ENCODE data around the gene PDE4D. TPM values are rescaled to one million over a fixed set of nuclear protein-coding genes. Genes with fewer than 3 reads are reported as not detected.

The PDE4D gene
- total RNA-seq, 1 experiment from 2014 or later: 2.4 TPM

- ATAC-seq (no peak), DNase-seq (ENCODE audit: low read depth, low spot score) (no peak)
- Histone ChIP-seq H3K9me3 (ENCODE audit: control insufficient read depth, insufficient read depth, low read depth, low read length) (no peaks in the 10 kb centered on the region), H3K36me3 (ENCODE audit: control insufficient read depth, insufficient read depth, low read length) (no peaks in the 10 kb centered on the region), H3K27me3 (ENCODE audit: control insufficient read depth, insufficient read depth, low read length) (no peaks in the 10 kb centered on the region), H3K4me1 (ENCODE audit: control insufficient read depth, insufficient read depth, low read length) (no peaks in the 10 kb centered on the region), H3K27ac (ENCODE audit: low read length) (no peak overlapping the region), H3K4me3 (ENCODE audit: low read depth in 2 of 2, low read length in 2 of 2) (no peak overlapping the region)
- BruUV-seq (replicated peaks): no TSS peak
- intact Hi-C loops (cut with micrococcal nuclease; ENCODE audit: unreplicated experiment): no loop called here
- TF ChIP-seq TCF7L2 (IDR thresholded peaks at IDR 0.05; ENCODE audit: low read depth, low read length): no peak
- TF ChIP-seq POLR2AphosphoS5 (IDR thresholded peaks at IDR 0.05; ENCODE audit: low read depth, low read length): no peak
- TF ChIP-seq CTCF (IDR thresholded peaks at IDR 0.05): no peak
- no peak for TF ChIP-seq SIN3A (IDR thresholded peaks at IDR 0.05; ENCODE audit: borderline replicate concordance, insufficient read depth, low read depth, low read length)
- no peak for TF ChIP-seq REST (IDR thresholded peaks at IDR 0.05; ENCODE audit: insufficient read depth in 1 of 2, low read depth in 2 of 2, low read length in 1 of 2)
- in situ Hi-C loops (cut with HindIII; ENCODE audit: low pct_unique_long_range_greater_than_20kb, low sequenced_read_pairs): no loop called here
- CTCF ChIA-PET: no interaction called here
- POLR2A ChIA-PET: no interaction called here
These were observed 231.4 kb downstream of the PDE4D start for GRCh38 chr5:59661954-59662615.

GRCh38 chr5:59661311-59661710 is 232.2 kb downstream of the PDE4D start:
- Histone ChIP-seq H3K27ac (ENCODE audit: low read length) (no peak overlapping the region), H3K9me3 (ENCODE audit: control insufficient read depth, insufficient read depth, low read depth, low read length) (no peaks in the 10 kb centered on the region), H3K27me3 (ENCODE audit: control insufficient read depth, insufficient read depth, low read length) (no peaks in the 10 kb centered on the region), H3K36me3 (ENCODE audit: control insufficient read depth, insufficient read depth, low read length) (no peaks in the 10 kb centered on the region), H3K4me3 (ENCODE audit: low read depth in 2 of 2, low read length in 2 of 2) (no peak overlapping the region), H3K4me1 (ENCODE audit: control insufficient read depth, insufficient read depth, low read length) (no peaks in the 10 kb centered on the region)
- ChIA-PET CTCF (interaction anchor here (1.0 kb wide), 1 partner anchor 155 kb away, joined by 4 read pairs; no protein-coding TSS in a partner anchor), POLR2A (no interaction called here)
- in situ Hi-C loops (cut with HindIII; ENCODE audit: low pct_unique_long_range_greater_than_20kb, low sequenced_read_pairs): no loop called here
- ATAC-seq: no peak
- DNase-seq (ENCODE audit: low read depth, low spot score): no peak
- intact Hi-C loops (cut with micrococcal nuclease; ENCODE audit: unreplicated experiment): no loop called here
- no TSS peak for BruUV-seq (replicated peaks)
- no peak for TF ChIP-seq REST (IDR thresholded peaks at IDR 0.05; ENCODE audit: insufficient read depth in 1 of 2, low read depth in 2 of 2, low read length in 1 of 2)
- no peak for TF ChIP-seq CTCF (IDR thresholded peaks at IDR 0.05)
- no peak for TF ChIP-seq TCF7L2 (IDR thresholded peaks at IDR 0.05; ENCODE audit: low read depth, low read length)
- no peak for TF ChIP-seq POLR2AphosphoS5 (IDR thresholded peaks at IDR 0.05; ENCODE audit: low read depth, low read length)
- TF ChIP-seq SIN3A (IDR thresholded peaks at IDR 0.05; ENCODE audit: borderline replicate concordance, insufficient read depth, low read depth, low read length): no peak
